Measurements from ENCODE around the gene NPAS2. TPM values are rescaled to one million over a fixed set of nuclear protein-coding genes. Genes with fewer than 3 reads are reported as not detected.

The NPAS2 gene
- total and polyA plus RNA-seq, 4 donors = 5.9 to 17.1 (median 10.4) TPM

DNA sequence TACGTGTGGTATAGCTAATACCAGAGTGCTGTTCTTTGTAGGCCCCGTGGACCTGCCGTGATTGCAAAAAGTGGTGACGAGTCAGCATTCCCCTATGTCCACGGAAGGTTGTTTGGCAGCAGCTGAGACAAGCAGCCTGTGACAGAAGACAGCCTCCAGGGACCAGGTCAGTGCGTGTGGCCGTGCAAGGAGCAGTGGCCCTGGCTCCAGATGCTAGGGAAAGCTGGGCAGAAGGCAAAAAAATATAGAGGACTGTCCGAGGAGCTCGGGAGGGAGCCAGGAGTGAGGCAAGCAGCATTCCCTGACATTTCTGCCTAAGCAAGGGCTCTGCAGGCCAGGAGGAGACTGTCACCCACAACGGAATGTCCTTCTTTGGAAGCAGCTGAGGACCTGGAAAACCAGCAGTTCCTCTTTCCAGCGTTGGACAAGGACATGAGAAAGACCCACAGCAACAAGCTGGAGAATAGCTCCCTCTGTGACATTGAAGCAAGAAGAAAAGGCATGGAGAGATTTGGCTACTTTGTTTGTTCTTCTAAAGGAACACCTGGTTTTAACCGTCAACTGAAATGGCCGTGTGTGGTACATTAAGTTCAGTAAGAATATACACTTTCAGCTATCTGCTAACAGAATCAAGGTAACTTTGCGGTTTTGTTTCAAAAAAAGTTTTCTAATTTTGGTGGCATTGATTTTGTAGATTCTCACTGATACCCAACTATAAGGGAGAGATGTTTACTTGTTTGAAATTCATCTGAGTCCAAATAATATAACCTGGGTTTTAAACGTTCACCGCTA, 58.3 kb downstream of the NPAS2 start:
- Histone ChIP-seq H3K36me3 (ENCODE audit: control insufficient read depth in 4 of 4, insufficient read depth in 4 of 4, low read length in 4 of 4) (no peaks in the 10 kb centered on the region), H3K9me3 (ENCODE audit: control insufficient read depth in 4 of 4, insufficient read depth in 3 of 4, low read length in 3 of 4) (no peaks in the 10 kb centered on the region), H3K4me3 (no peak overlapping the region), H3K27ac (ENCODE audit: low read depth in 1 of 2, low read length in 1 of 2) (peak overlapping the region in 1 of 2 donors; percentile 37), H3K9ac (ENCODE audit: insufficient read depth in 1 of 2, low read length in 2 of 2) (peak overlapping the region in 1 of 2 donors; percentile 38), H3K27me3 (ENCODE audit: control insufficient read depth in 3 of 3, insufficient read depth in 3 of 3, low read length in 2 of 3) (no peaks in the 10 kb centered on the region), H3K4me1 (ENCODE audit: control insufficient read depth in 5 of 5, insufficient read depth in 5 of 5, low read length in 5 of 5) (peaks cover 0 to 19% (median 11%) of the 10 kb centered on the region in 5 donors)
- TF ChIP-seq, protein P1, sequence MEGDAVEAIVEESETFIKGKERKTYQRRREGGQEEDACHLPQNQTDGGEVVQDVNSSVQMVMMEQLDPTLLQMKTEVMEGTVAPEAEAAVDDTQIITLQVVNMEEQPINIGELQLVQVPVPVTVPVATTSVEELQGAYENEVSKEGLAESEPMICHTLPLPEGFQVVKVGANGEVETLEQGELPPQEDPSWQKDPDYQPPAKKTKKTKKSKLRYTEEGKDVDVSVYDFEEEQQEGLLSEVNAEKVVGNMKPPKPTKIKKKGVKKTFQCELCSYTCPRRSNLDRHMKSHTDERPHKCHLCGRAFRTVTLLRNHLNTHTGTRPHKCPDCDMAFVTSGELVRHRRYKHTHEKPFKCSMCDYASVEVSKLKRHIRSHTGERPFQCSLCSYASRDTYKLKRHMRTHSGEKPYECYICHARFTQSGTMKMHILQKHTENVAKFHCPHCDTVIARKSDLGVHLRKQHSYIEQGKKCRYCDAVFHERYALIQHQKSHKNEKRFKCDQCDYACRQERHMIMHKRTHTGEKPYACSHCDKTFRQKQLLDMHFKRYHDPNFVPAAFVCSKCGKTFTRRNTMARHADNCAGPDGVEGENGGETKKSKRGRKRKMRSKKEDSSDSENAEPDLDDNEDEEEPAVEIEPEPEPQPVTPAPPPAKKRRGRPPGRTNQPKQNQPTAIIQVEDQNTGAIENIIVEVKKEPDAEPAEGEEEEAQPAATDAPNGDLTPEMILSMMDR (IDR thresholded peaks at IDR 0.05; ENCODE audit: control extremely low read depth, extremely low read depth) = no peak
- no peak for ATAC-seq (ENCODE audit: insufficient read depth, low FRiP score)
- 76 to 84% methylated on average over 16 of the region's 16 CpGs for WGBS, 2 donors
- no peak for DNase-seq

DNA sequence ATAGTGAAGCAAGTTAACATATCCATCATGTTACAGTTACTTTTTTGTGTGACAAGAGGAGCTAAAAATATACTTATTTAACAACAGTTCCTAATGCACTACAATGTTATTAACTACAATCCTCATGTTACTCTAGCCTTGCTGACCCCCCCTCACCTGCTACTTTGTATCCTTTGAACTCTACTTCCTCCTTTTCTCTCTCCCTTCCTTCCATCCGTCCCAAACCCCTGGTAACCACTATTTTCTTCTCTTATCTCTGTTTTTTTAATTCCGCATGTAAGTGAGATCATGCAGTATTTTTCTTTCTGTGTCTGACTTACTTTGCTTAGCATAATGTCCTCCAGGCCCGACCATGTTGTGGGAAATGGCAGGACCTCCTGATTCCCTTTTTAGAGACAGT, 59.4 kb downstream of the NPAS2 start:
- ATAC-seq (ENCODE audit: insufficient read depth, low FRiP score) (no peak), DNase-seq (no peak)
- H3K4me3 ChIP-seq = no peak overlapping the region
- H3K9me3 ChIP-seq (ENCODE audit: control insufficient read depth in 4 of 4, insufficient read depth in 3 of 4, low read length in 3 of 4) = no peaks in the 10 kb centered on the region
- H3K4me1 ChIP-seq (ENCODE audit: control insufficient read depth in 5 of 5, insufficient read depth in 5 of 5, low read length in 5 of 5) = peaks cover under 1 to 27% (median 17%) of the 10 kb centered on the region in 5 donors
- no peaks in the 10 kb centered on the region for H3K27me3 ChIP-seq (ENCODE audit: control insufficient read depth in 3 of 3, insufficient read depth in 3 of 3, low read length in 2 of 3)
- no peaks in the 10 kb centered on the region for H3K36me3 ChIP-seq (ENCODE audit: control insufficient read depth in 4 of 4, insufficient read depth in 4 of 4, low read length in 4 of 4)
- 69 to 72% methylated on average over 3 of the region's 3 CpGs for WGBS, 2 donors
- no peak overlapping the region for H3K9ac ChIP-seq (ENCODE audit: insufficient read depth in 1 of 2, low read length in 2 of 2)
- H3K27ac ChIP-seq (ENCODE audit: low read depth in 1 of 2, low read length in 1 of 2) = no peak overlapping the region
- TF ChIP-seq, protein P1 (IDR thresholded peaks at IDR 0.05; ENCODE audit: control extremely low read depth, extremely low read depth) = no peak

DNA sequence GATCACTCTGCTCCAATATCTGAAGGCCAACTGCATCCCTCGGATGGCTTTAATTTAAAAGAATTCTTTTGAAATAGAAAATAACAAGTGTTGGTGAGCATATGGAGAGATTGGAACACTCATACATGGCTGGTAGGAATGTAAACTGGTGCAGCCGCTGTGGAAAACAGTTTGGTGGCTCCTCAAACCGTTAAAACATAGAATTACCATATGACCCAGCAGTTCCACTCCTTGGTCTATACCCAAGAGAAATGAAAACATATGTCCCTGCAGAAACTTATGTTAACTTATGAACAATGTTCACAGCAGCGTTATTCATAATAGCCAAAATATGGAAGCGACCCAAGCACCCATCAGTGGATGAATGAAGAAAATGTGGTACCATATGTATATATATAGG, 60.1 kb downstream of the NPAS2 start:
- H3K4me1 ChIP-seq (ENCODE audit: control insufficient read depth in 5 of 5, insufficient read depth in 5 of 5, low read length in 5 of 5) = peaks cover 3 to 27% (median 17%) of the 10 kb centered on the region in 5 donors
- no peak for DNase-seq
- no peak overlapping the region for H3K9ac ChIP-seq (ENCODE audit: insufficient read depth in 1 of 2, low read length in 2 of 2)
- H3K9me3 ChIP-seq (ENCODE audit: control insufficient read depth in 4 of 4, insufficient read depth in 3 of 4, low read length in 3 of 4) = no peaks in the 10 kb centered on the region
- 94 to 98% methylated on average over 5 of the region's 5 CpGs for WGBS, 2 donors
- H3K27ac ChIP-seq (ENCODE audit: low read depth in 1 of 2, low read length in 1 of 2) = no peak overlapping the region
- TF ChIP-seq, protein P1 (IDR thresholded peaks at IDR 0.05; ENCODE audit: control extremely low read depth, extremely low read depth) = no peak
- no peaks in the 10 kb centered on the region for H3K27me3 ChIP-seq (ENCODE audit: control insufficient read depth in 3 of 3, insufficient read depth in 3 of 3, low read length in 2 of 3)
- ATAC-seq (ENCODE audit: insufficient read depth, low FRiP score) = no peak
- no peaks in the 10 kb centered on the region for H3K36me3 ChIP-seq (ENCODE audit: control insufficient read depth in 4 of 4, insufficient read depth in 4 of 4, low read length in 4 of 4)
- H3K4me3 ChIP-seq = no peak overlapping the region
